Stimulated activated CD8-positive, alpha-beta memory T cell treated with anti-CD3 and anti-CD28 coated beads, Interleukin-15, amount 100 ng/mL, for 1 hour (primary cell): Measurements from ENCODE around the gene MUC6.
"Not testable (repeated sequence)": the region's sequence is repeated elsewhere in the genome, so short reads cannot be mapped to it uniquely, and the experiment has no call there.

Experiments
- DNase-seq: peaks from one replicate; pipeline ENCODE4 v3.0.0-alpha.2; 2020; ENCODE audit warnings: low read depth

Gene MUC6

GRCh38 chr11:1023811-1024596, 12.5 kb downstream of the MUC6 start:
- DNase-seq, result no peak

- no peak for DNase-seq
Measured at GRCh38 chr11:1022908-1023810, 13.4 kb downstream of the MUC6 start.

- no peak for DNase-seq
Measured at GRCh38 chr11:1022411-1022810, 14.1 kb downstream of the MUC6 start.

GRCh38 chr11:1020211-1020905, 16.2 kb downstream of the MUC6 start:
- no peak for DNase-seq

GRCh38 chr11:1019321-1019910, 17.1 kb downstream of the MUC6 start:
- no peak for DNase-seq

GRCh38 chr11:1018091-1018490, 18.4 kb downstream of the MUC6 start:
- DNase-seq, result no peak

- DNase-seq, result no peak
Measured at GRCh38 chr11:1017269-1018005, 19.1 kb downstream of the MUC6 start.

- DNase-seq, result not testable (repeated sequence)
Measured at GRCh38 chr11:1016610-1017126, 19.9 kb downstream of the MUC6 start.

- no peak for DNase-seq
Measured at GRCh38 chr11:1015826-1016545, 20.5 kb downstream of the MUC6 start.

GRCh38 chr11:1015064-1015463, 21.5 kb downstream of the MUC6 start:
- no peak for DNase-seq

- no peak for DNase-seq
Measured at GRCh38 chr11:1014276-1014675, 22.2 kb downstream of the MUC6 start.

- no peak for DNase-seq
Measured at GRCh38 chr11:1013631-1013935, 22.9 kb downstream of the MUC6 start.

- DNase-seq, result no peak
Measured at GRCh38 chr11:1012740-1013630, 23.5 kb downstream of the MUC6 start.

GRCh38 chr11:1012291-1012690, 24.2 kb downstream of the MUC6 start:
- no peak for DNase-seq

GRCh38 chr11:1011320-1011698, 25.2 kb downstream of the MUC6 start:
- no peak for DNase-seq

GRCh38 chr11:1010551-1011319, 25.8 kb downstream of the MUC6 start:
- DNase-seq, result no peak

- no peak for DNase-seq
Measured at GRCh38 chr11:1009991-1010390, 26.5 kb downstream of the MUC6 start.

- DNase-seq, result no peak
Measured at GRCh38 chr11:1009371-1009770, 27.1 kb downstream of the MUC6 start.

- DNase-seq, result no peak
Measured at GRCh38 chr11:1008803-1009145, 27.7 kb downstream of the MUC6 start.
